Tibial artery (tissue), 4 donors: ENCODE data around the gene MPND.

Experiments
- DNase-seq, 2 donors: peaks; one replicate each; pipeline ENCODE4 v3.0.0-alpha.2; 2019
- H3K27ac ChIP-seq, 2 donors: fragments of 200-600 bp; sonication (generic) in 1 of 2; 1 replicate in 1 of 2; 2 replicates in 1 of 2; pipeline ENCODE4 v1.5.1; 2018 to 2019; ENCODE audit warnings: mild to moderate bottlenecking in 1 of 2
- H3K27me3 ChIP-seq, 2 donors: fragments of 200-600 bp; sonication (generic) in 1 of 2; one replicate each; pipeline versions ENCODE4 v1.5.1 to v1.6.0; 2016 to 2019
- H3K36me3 ChIP-seq, 3 donors: fragments of 200-600 bp; sonication (generic) in 2 of 3; one replicate each; pipeline ENCODE4 v1.5.1; 2016 to 2019; ENCODE audit warnings: mild to moderate bottlenecking in 2 of 3
- H3K4me1 ChIP-seq, 4 donors: fragments of 200-600 bp; sonication (generic) in 2 of 4; 1 replicate in 3 of 4; 2 replicates in 1 of 4; pipeline ENCODE4 v1.5.1; 2016 to 2019
- H3K4me3 ChIP-seq, 2 donors: fragments of 200-600 bp; sonication (generic) in 1 of 2; 1 replicate in 1 of 2; 2 replicates in 1 of 2; pipeline ENCODE4 v1.5.1; 2018 to 2019; ENCODE audit warnings: mild to moderate bottlenecking in 2 of 2
- H3K9me3 ChIP-seq, 3 donors: fragments of 200-600 bp; sonication (generic) in 1 of 3; one replicate each; pipeline ENCODE4 v1.5.1; 2016 to 2019
- CTCF ChIP-seq, 2 experiments: fragments of 200-600 bp in 1 of 2; fragments of 450-650 bp in 1 of 2; IDR thresholded peaks; one replicate each; pipeline ENCODE4 v1.5.1; 2017 to 2019; ENCODE audit warnings: antibody characterized with exemption in 2 of 2, mild to moderate bottlenecking in 1 of 2, moderate library complexity in 1 of 2
- intact Hi-C: fragments of 100-400 bp; cut with DNase I; formaldehyde crosslinking; loops from one replicate; pipeline ENCODE4 v1.15.0; 2023; ENCODE audit warnings: low total_unique reads

The MPND gene

GRCh38 chr19:4316956-4317355 lies 26.4 kb upstream of the MPND start:
- H3K36me3 ChIP-seq: no peaks in the 10 kb centered on the region
- TF ChIP-seq CTCF (IDR thresholded peaks at IDR 0.05): no peak
- H3K4me1 ChIP-seq: no peaks in the 10 kb centered on the region
- intact Hi-C loops: no loop called here
- H3K4me3 ChIP-seq: no peak overlapping the region
- DNase-seq: no peak
- no peak overlapping the region for H3K27ac ChIP-seq
- H3K27me3 ChIP-seq: peaks cover 0 to 32% of the 10 kb centered on the region in 2 donors
- H3K9me3 ChIP-seq: peaks cover 0 to 3% (median 0%) of the 10 kb centered on the region in 3 donors

GRCh38 chr19:4318460-4318859 lies 24.9 kb upstream of the MPND start:
- Histone ChIP-seq H3K4me1 (no peaks in the 10 kb centered on the region), H3K36me3 (no peaks in the 10 kb centered on the region)
- TF ChIP-seq CTCF (IDR thresholded peaks at IDR 0.05): no peak

GRCh38 chr19:4319067-4319718 lies 24.2 kb upstream of the MPND start:
- Histone ChIP-seq H3K4me1 (no peaks in the 10 kb centered on the region), H3K9me3 (peaks cover 0 to 3% (median 0%) of the 10 kb centered on the region in 3 donors), H3K36me3 (no peaks in the 10 kb centered on the region), H3K4me3 (no peak overlapping the region), H3K27ac (no peak overlapping the region), H3K27me3 (peaks cover 0 to 34% of the 10 kb centered on the region in 2 donors)
- intact Hi-C loops: no loop called here
- TF ChIP-seq CTCF (IDR thresholded peaks at IDR 0.05): no peak
- no peak for DNase-seq

More at GRCh38 chr19:4318460-4318859, 24.9 kb upstream of the MPND start:
- intact Hi-C loops: no loop called here
- no peak overlapping the region for H3K4me3 ChIP-seq
- peaks cover 0 to 34% of the 10 kb centered on the region in 2 donors for H3K27me3 ChIP-seq
- H3K9me3 ChIP-seq: peaks cover 0 to 3% (median 0%) of the 10 kb centered on the region in 3 donors
- DNase-seq: no peak
- no peak overlapping the region for H3K27ac ChIP-seq

GRCh38 chr19:4320419-4320818 lies 22.9 kb upstream of the MPND start:
- intact Hi-C loops: no loop called here
- no peaks in the 10 kb centered on the region for H3K4me1 ChIP-seq
- H3K4me3 ChIP-seq: no peak overlapping the region
- DNase-seq: no peak
- peaks cover 0 to 3% (median 0%) of the 10 kb centered on the region in 3 donors for H3K9me3 ChIP-seq
- H3K27ac ChIP-seq: no peak overlapping the region
- H3K36me3 ChIP-seq: peaks cover 0 to 4% (median 0%) of the 10 kb centered on the region in 3 donors
- no peak for TF ChIP-seq CTCF (IDR thresholded peaks at IDR 0.05)
- peaks cover 0 to 40% of the 10 kb centered on the region in 2 donors for H3K27me3 ChIP-seq

GRCh38 chr19:4322942-4323665 lies 20.3 kb upstream of the MPND start:
- peaks cover 0 to 3% (median 0%) of the 10 kb centered on the region in 3 donors for H3K9me3 ChIP-seq
- intact Hi-C loops: no loop called here
- no peak for DNase-seq
- H3K27me3 ChIP-seq: peaks cover 0 to 42% of the 10 kb centered on the region in 2 donors
- peaks cover 0 to 4% (median 0%) of the 10 kb centered on the region in 3 donors for H3K36me3 ChIP-seq
- peaks cover 0 to 16% (median 12%) of the 10 kb centered on the region in 4 donors for H3K4me1 ChIP-seq
- no peak overlapping the region for H3K27ac ChIP-seq
- no peak for TF ChIP-seq CTCF (IDR thresholded peaks at IDR 0.05)
- no peak overlapping the region for H3K4me3 ChIP-seq
